DMS153 treated with DMSO at 0.1 percent for 48 hours (cell line): ENCODE data around the gene ZRANB3.
"Not testable (repeated sequence)": the region's sequence is repeated elsewhere in the genome, so short reads cannot be mapped to it uniquely, and the experiment has no call there.

Experiments
- DNase-seq: peaks from one replicate; lab custom pipeline; 2025; ENCODE audit not compliant: unreplicated experiment; lab: John Stamatoyannopoulos, UW

Gene ZRANB3

DNA sequence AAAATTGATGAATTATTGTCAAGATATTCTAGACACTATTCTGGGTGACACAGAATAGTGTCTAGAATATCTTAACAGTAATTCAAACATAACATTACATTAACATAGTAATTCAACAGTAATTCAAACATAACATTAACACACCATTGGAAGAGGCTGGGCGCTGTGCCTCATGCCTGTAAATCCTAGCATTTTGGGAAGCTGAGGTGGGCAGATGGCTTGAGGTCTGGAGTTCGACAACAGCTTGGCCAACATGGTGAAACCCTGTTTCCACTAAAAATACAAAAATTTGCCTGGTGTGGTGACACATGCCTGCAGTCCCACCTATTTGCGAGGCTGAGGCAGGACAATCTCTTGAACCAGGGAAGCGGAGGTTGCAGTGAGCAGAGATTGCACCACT lies 195.8 kb downstream of the ZRANB3 start:
- DNase-seq = no peak

DNA sequence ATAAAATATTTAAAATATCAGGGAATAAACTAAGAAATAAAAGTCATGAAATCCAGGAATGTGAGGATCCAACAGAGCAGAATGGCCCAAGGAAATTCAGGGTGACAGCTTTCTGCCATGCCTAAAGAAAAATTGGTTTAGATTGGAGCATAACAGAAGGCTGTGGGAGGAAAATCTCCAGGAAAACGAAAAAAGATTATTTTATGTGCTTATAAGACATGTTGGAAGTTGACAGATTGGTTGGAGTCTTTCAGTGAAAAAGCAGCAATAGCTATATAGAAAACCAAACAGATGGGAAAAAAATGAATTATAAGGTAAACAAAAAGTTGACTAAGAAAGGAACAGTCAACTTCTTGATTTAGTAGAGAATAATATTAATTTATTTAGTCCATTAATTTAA lies 203.9 kb downstream of the ZRANB3 start:
- no peak for DNase-seq

DNA sequence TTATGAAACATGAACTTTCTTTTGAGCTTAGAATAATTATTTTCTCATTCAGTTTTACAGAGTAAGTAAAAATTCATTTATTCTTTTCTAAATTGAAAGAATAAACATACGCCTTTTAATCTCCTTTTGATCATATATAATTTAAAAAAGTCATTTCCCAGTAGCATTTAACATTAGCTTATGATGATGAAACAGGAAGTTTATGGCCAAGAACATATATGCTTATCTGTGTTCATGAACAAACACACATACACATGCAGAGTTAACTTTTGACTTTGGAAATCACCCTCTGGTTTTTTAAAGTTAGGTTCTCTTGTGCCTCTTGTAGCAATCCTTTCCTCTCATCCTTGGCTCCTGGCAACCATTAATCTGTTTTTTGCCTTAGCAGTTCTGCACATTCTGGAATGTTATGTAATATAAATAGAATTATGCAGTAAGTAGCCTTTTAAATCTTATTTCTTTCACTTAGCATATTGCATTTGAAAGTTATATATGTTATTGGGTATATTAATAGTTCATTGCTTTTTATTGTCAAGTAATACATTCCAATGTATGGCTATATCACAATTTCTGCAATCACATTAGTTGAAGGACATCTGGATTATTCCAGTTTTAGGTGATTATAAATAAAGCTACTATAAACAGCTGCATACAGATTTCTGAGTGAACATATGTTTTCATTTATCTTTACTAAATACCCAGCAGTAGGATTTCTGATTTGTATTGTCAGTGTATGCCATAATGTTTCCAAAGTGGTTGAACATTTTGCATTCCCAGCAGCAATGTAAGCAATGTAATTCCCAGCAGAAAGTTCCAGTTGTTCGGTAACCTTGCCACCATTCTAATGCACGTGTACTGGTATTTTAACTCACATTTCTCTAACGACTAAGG lies 210.3 kb downstream of the ZRANB3 start:
- DNase-seq = no peak

DNA sequence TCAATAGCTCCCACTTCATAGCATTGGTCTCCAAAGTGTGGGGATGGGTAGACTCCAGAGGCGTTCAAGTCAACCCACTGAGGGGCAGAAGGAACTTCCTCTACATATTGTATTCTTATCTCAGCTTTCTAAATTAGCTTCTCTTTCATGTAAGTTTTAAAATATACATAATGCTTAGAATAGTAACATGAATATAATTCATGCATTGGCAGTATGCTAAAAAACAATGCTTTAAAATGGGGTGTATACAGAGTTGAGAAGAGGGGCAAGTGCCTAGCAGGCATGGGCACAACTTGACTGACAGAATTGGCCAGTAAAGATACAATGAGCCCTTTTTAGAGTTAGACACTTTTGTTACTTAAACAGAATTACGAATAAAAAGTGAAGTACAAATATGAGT lies 212.2 kb downstream of the ZRANB3 start:
- no peak for DNase-seq

DNA sequence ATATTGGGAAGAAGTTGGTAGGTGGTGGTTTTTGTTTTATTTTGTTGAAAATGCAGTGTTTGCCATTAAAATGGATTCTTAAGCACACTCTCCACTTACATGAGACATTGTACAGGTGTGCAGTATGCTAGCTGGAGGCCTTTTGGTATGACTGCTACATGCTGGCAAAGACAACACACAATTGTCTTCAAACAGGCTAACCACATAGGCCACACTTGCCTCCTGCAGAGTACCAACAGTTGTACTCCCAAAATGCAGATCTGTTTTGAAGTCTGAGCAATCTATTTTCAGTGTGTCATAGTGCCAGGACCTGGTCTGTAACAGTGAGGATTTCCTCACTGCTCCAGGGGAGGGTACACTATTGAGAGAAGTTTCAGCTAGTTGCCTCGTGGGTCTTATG lies 213.6 kb downstream of the ZRANB3 start:
- DNase-seq = no peak

DNA sequence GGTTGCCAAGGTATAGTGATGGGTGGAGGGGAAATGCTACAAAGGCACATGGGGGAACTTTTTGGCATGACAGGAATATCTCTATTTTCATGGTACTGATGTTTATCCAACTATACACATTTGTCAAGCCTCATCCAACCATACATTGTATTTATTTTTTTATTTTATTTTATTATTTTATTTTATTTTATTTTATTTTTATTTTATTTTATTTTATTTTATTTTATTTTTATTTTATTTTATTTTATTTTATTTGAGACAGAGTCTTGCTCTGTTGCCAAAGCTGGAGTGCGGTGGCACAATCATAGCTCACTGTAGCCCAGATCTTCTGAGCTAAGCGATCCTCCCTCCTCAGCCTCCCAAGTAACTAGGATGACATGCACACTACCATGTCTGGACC lies 219.1 kb downstream of the ZRANB3 start:
- no peak for DNase-seq

DNA sequence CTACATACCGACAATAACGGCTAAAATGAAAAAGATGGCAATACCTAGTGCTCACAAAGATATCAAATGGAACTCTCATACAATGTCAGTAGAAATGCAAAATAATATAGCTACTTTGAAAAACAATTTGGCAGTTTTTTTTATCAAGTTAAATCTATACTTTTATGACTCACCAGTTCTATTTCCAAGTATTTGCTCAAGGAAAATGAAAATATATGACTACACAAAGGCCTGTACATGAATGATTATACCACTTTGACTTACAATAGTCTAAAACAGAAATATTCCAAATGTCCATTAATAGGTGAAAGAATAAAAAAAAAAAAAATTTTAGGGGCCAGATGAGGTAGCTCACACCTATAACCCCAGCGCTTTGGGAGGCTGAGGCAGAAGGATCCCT lies 219.8 kb downstream of the ZRANB3 start:
- no peak for DNase-seq

DNA sequence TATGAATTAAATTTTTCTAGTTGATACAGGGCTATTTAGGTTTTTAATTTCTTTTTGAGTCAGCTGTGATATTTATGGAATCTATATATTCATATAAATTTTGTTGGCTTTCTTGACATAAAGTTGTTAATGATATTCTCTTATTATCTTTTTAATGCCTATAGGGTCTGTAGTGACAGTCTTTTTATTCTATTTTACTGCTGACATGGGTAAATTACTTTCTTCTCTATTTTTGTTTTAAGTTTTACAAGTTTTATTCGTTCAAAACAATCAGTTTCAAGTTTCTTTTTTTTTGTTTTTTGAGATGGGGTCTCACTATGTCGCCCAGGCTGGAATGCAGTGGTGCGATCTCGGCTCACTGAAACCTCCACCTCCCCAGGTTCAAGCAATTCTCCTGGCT lies 226.3 kb downstream of the ZRANB3 start:
- no peak for DNase-seq

DNA sequence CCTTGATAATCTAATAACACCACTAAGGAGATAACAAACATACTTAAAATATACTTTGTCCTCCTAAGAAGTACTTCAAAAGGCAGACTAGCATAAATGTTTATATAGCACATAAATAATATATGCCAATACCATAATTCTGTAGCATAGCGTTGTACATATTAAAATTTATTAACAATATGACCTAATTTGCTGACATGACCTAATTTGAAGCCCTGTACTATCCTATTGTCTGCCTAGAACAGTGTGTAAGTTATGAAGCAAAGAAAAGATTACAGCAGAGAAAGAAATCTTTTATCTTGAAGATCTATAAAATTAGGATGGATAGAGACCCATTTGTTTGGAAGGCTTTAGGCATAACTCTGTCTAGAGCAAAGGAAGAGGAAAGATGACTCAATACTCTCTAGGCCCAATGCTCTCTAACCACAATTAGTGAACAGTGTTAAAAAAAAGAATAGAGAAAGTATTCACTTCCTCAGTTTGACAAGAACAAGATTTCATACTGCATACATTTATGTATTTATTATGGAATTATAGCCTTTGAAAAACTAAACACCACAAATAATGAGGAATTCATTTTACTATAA lies 231.3 kb downstream of the ZRANB3 start:
- no peak for DNase-seq

DNA sequence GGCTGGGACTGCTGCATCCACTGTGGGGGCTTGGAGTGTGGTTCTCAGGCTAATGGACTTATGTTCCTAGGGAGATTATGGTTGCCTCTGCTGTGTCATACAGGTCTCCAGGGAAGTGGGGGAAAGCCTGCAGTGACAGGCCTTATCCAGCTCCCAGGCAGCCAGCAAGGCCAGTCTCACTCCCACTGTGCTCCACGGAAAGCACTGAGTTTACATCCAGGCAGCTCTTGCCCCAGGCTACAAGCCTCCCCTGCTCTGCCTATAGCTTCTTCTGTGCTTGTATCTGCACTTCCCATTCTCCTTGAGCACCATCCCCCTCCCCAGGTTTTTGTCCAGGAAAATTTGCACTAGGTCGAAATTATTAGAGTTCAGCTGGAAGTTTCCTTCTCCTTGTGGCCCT lies 231.9 kb downstream of the ZRANB3 start:
- no peak for DNase-seq

DNA sequence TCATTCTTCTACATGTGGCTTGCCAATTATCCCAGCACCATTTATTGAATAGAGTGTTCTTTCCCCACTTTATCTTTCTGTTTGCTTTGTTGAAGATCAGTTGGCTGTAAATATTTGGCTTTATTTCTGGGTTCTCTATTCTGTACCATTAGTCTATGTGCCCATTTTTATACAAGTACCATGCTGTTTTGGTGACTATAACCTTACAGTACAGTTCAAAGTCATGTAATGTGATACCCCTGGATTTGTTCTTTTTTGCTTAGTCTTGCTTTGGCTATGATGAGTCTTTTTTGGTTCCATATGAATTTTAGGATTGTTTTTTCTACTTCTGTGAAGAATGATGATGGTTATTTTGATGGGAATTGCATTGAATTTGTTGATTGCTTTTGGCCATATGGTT lies 243.9 kb downstream of the ZRANB3 start:
- not testable (repeated sequence) for DNase-seq

DNA sequence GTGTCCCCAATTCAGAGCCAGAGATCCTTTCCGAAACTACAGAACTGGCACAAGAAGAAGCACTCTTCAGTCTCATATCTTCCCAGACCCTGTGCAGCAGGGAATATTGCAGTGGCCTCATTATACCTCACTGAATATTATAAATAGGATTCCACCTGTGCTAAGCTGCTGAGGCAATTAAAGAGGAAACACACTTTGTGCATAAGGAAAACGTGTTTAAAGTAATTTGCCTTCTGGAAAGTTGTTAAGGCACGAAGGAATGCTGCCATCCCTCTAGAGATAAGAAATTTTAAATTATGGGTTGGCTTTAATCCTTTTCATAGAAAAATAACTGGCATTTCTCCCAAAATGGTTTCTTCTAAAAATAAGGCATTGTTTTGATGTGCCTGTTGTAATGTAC lies 245.6 kb downstream of the ZRANB3 start:
- no peak for DNase-seq

DNA sequence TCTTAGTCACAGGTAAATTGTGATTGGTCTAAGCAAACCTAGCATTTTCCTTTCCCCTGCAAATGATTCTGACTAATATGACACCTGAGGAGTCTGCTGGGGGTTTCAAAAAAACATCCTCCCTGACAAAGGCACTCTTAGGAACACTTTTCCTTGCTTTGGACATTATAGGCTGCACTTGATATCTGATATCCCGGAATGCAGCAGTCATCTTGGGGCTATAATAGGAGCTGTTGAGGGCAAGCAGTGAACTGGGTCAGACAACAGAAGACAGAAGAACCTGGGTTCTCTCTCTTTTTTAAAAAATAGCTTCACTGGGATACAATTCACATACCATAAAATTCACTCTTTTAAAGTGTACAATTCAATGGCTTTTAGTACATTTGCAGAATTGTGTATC lies 249.6 kb downstream of the ZRANB3 start:
- no peak for DNase-seq

DNA sequence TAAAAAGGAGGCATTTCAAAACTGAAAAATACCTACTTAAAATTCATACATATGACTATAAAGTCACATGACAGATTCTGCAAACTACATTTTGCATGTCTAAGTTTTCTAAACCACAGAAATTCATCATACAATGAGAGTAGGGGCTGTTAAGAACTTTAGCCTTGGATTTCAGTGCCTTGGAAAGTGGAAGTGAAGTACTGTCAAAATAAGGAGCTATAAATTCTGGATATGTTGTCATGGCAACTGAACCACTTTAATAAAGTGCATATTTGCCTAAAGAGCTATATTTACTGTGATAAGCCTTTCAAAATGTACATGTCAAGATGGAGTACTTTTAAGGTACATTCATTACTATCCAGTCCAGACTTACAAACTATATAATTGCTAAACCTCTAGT lies 251.8 kb downstream of the ZRANB3 start:
- DNase-seq = no peak

DNA sequence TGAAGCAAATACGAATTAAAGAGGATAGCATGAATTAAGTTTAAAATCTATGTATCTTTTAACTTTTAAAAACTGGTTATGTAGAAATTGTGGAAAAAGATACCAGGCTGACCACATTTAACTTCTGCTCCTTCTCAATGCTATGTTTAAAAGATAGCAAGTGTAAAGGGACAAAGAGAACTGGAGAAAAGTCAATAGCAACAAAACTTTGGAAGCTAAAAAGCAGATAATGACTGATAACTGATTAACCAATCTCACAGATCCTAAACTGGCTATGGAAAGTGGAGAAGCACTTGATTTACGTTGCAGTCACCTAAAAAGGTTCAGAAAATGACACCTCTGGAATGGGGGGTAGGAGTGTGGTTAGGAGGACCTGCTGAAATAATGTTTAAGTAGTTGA lies 254.5 kb downstream of the ZRANB3 start:
- no peak for DNase-seq

DNA sequence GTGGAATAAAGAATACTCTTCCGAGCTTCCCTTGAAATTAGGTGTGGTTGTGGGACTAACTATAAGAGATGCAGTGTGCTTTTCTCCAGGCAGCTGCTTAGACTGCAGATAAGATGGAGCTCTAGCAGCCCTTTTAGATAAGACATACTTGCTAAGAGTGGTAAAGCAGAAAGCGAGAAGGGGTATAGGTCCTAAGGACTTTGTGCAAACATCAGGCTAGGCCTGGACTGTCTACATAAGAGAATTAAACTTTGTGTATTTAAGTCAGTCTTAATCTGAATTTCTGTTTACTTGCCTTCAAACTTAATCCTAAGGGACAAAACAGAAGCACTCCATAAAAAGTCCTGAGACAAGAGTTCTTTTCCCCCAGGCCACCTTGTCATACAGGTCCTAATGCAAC lies 260.0 kb downstream of the ZRANB3 start:
- DNase-seq = no peak

DNA sequence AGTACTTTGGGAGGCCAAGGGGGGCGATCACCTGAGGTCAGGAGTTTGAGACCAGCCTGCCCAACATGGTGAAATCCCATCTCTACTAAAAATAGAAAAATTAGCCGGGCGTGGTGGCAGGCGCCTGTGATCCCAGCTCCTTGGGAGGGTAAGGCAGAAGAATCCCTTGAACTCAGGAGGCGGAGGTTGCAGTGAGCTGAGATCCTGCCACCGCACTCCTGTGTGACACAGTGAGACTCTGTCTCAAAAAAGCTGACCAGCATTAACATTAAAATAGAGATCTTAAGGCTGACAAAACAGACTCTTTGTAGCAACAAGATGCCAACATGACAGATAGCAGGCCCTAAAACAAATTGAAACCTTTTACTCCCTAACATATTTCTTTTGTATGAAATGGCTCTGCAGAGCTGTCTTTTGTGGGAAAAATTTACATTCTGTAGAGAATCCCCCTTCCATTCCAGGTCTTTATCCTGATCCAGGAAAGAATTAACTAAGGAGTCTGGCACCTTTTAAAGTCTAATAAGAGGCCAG lies 265.0 kb downstream of the ZRANB3 start:
- no peak for DNase-seq

DNA sequence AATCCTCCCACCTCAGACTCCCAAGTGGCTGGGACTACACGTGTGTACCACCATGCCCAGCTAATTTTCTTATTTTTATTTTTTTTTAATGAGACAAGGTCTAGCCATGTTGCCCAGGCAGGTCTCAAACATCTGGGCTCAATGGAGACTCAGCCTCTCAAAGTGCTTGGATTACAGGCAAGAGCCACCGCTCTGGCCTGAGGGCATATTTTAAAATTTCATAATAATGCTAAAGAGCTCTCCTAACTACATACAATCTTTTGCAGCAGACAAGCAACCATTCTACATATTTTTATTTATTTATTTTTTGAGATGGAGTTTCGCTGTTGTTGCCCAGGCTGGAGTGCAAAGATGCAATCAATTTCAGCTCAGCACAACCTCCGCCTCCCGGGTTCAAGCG lies 271.9 kb downstream of the ZRANB3 start:
- no peak for DNase-seq

DNA sequence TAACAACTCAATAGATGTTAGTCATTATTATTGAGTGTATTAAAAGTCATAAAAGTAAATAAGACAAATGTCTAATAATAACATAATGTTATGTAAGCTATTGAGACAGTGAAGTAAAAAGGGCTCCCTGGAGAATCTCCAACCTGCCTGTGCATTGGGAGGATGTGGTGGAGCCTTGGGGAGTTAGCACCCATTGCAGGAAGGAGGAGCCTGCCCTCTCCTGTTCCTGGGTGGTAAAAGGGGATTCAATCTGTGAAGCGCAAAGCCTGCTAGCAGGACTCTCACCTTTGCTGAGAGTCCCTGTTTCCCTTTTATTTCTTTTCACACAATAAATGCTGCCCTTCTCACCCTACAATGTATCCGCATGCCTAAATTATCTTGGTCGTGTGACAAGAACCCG lies 272.8 kb downstream of the ZRANB3 start:
- no peak for DNase-seq

DNA sequence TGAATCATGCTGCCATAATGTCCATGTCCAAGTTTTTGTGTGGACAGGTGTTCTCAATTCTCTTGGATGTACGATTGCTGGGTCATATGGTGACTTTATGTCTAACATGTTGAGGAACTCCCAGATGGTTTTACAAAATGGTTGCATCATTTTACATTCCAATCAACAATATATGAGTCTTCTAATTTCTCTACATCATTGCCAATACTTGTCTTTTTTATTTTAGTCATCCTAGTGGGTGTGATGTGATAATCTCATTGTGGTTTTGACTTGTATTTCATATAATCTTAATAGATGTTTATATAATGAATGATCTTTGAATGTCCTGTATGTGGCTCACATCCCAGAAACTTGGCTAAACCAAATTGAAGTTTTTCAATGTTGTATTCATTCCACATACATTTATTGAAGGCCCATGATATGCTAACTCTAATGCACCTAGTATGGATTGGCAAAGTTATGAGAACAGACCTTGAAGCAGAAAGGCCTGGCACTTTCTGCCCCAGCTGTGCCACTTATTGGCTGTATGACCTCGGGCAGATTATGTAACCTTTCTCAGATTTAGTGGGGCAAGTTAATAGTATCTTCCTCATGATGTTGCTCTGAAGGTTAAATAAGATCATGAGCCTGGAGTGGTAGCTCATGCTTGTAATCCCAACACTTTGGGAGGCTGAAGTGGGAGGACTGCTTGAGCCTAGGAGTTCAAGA lies 273.5 kb downstream of the ZRANB3 start:
- no peak for DNase-seq

DNA sequence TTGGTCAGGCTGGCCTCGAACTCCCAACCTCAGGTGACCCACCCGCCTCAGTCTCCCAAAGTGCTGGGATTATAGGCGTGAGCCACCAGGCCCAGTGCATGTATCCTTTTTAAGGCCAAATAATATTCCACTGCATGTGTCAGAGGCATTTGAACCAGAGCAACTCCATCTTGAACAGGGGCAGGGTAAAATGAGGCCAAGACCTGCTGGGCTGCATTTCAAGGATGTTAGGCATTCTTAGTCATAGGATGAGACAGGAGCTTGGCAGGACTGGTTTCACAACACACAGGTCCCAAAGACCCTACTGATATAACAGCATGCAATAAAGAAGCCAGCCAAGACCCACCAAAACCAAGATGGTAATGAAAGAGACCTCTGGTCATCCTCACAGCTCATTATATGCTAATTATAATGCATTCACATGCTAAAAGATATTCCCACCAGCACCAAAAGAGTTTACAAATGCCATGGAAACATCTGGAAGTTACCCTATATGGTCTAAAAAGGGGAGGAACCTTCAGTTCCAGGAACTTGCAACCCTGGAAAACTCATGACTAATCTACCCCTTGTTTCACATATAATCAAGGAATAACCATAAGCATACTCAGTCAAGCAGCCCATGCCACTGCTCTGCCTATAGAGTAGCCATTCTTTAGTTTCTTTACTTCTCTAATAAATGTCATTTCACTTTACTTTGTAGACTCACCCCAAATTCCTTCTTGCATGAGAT lies 274.3 kb downstream of the ZRANB3 start:
- DNase-seq = no peak
